Left lung (tissue), 10 donors: ENCODE measurements around the gene AR. TPM values are rescaled to one million over a fixed set of nuclear protein-coding genes. Genes with fewer than 3 reads are reported as not detected.

Source experiments
- ATAC-seq: fragments of 200-7000 bp; cut with Tn5 transposase; one replicate; pipeline ENCODE4 v1.9.1; 2020; ENCODE audit warnings: moderate library complexity
- DNase-seq, 4 donors: peaks; one replicate each; pipeline ENCODE4 v3.0.0-alpha.2; 2013 to 2020
- H3K27ac ChIP-seq, 2 donors: fragments of 200-600 bp; sonication (generic) in 1 of 2; one replicate each; pipeline versions ENCODE4 v1.5.0 to v1.8.0; 2020 to 2021
- H3K27me3 ChIP-seq, 2 donors: fragments of 200-600 bp; sonication (generic) in 1 of 2; one replicate each; pipeline versions ENCODE4 v1.5.0 to v1.8.0; 2020 to 2021
- H3K36me3 ChIP-seq, 2 donors: fragments of 200-600 bp; sonication (generic) in 1 of 2; one replicate each; pipeline versions ENCODE4 v1.5.0 to v1.8.0; 2020 to 2021
- H3K4me1 ChIP-seq, 2 donors: fragments of 200-600 bp; one replicate each; pipeline ENCODE4 v1.8.0; 2021
- H3K4me3 ChIP-seq, 2 donors: fragments of 200-600 bp; sonication (generic) in 1 of 2; one replicate each; pipeline versions ENCODE4 v1.5.0 to v1.8.0; 2020 to 2021; ENCODE audit warnings: mild to moderate bottlenecking in 1 of 2
- H3K9me3 ChIP-seq, 2 donors: fragments of 200-600 bp; sonication (generic) in 1 of 2; one replicate each; pipeline versions ENCODE4 v1.5.0 to v1.8.0; 2020 to 2021
- CTCF ChIP-seq, 2 donors: fragments of 200-600 bp; sonication (generic) in 1 of 2; IDR thresholded peaks; one replicate each; pipeline versions ENCODE4 v1.5.0 to v1.8.0; 2021; ENCODE audit warnings: antibody characterized with exemption in 2 of 2
- intact Hi-C, 2 donors: fragments of 100-400 bp; cut with DNase I; formaldehyde crosslinking; loops; one replicate each; pipeline versions ENCODE4 v1.11.2 to v1.14.2; 2022
- polyA plus RNA-seq, 6 donors: library from polyadenylated mRNA; unstranded; fragments of 120-200 nt; gene quantifications; one replicate each; pipeline ENCODE4 v1.2.1, GENCODE V29; 2013; ENCODE audit not compliant: insufficient read length in 6 of 6
- total RNA-seq, 2 donors: library from RNA; stranded (reverse); fragmentation: NEBNext Ultra II Directional; extraction: Animal tissue kit (Norgen Biotek cat#: 25700); gene quantifications; one replicate each; pipeline ENCODE4 v1.2.1, GENCODE V29; 2021
- donor health status: DM: no; HTN: yes; CAD: no.
- donor health status: DM: no; HTN: no; CAD: no.

AR gene
- total and polyA plus RNA-seq, 8 donors = 3.9 to 11.2 (median 10.0) TPM

GRCh38 chrX:67723580-67724351, 179.9 kb downstream of the AR start:
- intact Hi-C loops = no loop called here
- Histone ChIP-seq H3K27ac (no peak overlapping the region), H3K36me3 (no peaks in the 10 kb centered on the region), H3K4me3 (no peak overlapping the region), H3K27me3 (no peaks in the 10 kb centered on the region), H3K4me1 (peaks cover 0 to 6% of the 10 kb centered on the region in 2 donors), H3K9me3 (no peaks in the 10 kb centered on the region)
- DNase-seq (no peak), ATAC-seq (peak; percentile 26)
- TF ChIP-seq CTCF (IDR thresholded peaks at IDR 0.05) = no peak

- no peaks in the 10 kb centered on the region for H3K9me3 ChIP-seq
- no peak for DNase-seq
- H3K36me3 ChIP-seq = no peaks in the 10 kb centered on the region
- no peak for TF ChIP-seq CTCF (IDR thresholded peaks at IDR 0.05)
- intact Hi-C loops = no loop called here
- H3K4me1 ChIP-seq = peaks cover 0 to 6% of the 10 kb centered on the region in 2 donors
- no peak overlapping the region for H3K27ac ChIP-seq
- ATAC-seq = no peak
- no peaks in the 10 kb centered on the region for H3K27me3 ChIP-seq
- H3K4me3 ChIP-seq = no peak overlapping the region
These were observed 180.7 kb downstream of the AR start for GRCh38 chrX:67724359-67725110.

- ATAC-seq (no peak), DNase-seq (no peak)
- H3K4me1 ChIP-seq = peaks cover 0 to 6% of the 10 kb centered on the region in 2 donors
- TF ChIP-seq CTCF (IDR thresholded peaks at IDR 0.05) = no peak
- no peak overlapping the region for H3K4me3 ChIP-seq
- H3K27me3 ChIP-seq = no peaks in the 10 kb centered on the region
- H3K27ac ChIP-seq = no peak overlapping the region
- H3K36me3 ChIP-seq = no peaks in the 10 kb centered on the region
- no peaks in the 10 kb centered on the region for H3K9me3 ChIP-seq
- intact Hi-C loops = no loop called here
These were observed 181.7 kb downstream of the AR start for GRCh38 chrX:67725471-67725870.

- Histone ChIP-seq H3K36me3 (no peaks in the 10 kb centered on the region), H3K4me3 (no peak overlapping the region), H3K4me1 (peaks cover 0 to 6% of the 10 kb centered on the region in 2 donors), H3K27ac (no peak overlapping the region), H3K27me3 (no peaks in the 10 kb centered on the region), H3K9me3 (no peaks in the 10 kb centered on the region)
- ATAC-seq (no peak), DNase-seq (no peak)
- intact Hi-C loops = no loop called here
- TF ChIP-seq CTCF (IDR thresholded peaks at IDR 0.05) = no peak
These were observed 182.2 kb downstream of the AR start for GRCh38 chrX:67726018-67726417.

GRCh38 chrX:67727576-67727975, 183.8 kb downstream of the AR start:
- no peaks in the 10 kb centered on the region for H3K4me1 ChIP-seq
- DNase-seq (no peak), ATAC-seq (no peak)
- no peaks in the 10 kb centered on the region for H3K36me3 ChIP-seq
- no peaks in the 10 kb centered on the region for H3K27me3 ChIP-seq
- intact Hi-C loops = no loop called here
- H3K4me3 ChIP-seq = no peak overlapping the region
- H3K9me3 ChIP-seq = no peaks in the 10 kb centered on the region
- H3K27ac ChIP-seq = no peak overlapping the region
- no peak for TF ChIP-seq CTCF (IDR thresholded peaks at IDR 0.05)
